Upper lobe of left lung (tissue), 4 donors: Measurements from ENCODE around the gene IL9.

Experiments
- CTCF ChIP-seq, 6 experiments: fragments of 450-650 bp in 4 of 6; fragments of 200-600 bp in 2 of 6; sonication (generic) in 2 of 6; IDR thresholded peaks; one replicate each; pipeline ENCODE4 v1.5.1; 2016 to 2019; ENCODE audit warnings: antibody characterized with exemption in 6 of 6
- POLR2AphosphoS5 ChIP-seq, 2 donors: sonication (generic); formaldehyde crosslinking; IDR thresholded peaks; one replicate each; pipeline ENCODE4 v1.5.1; 2017; ENCODE audit warnings: antibody characterized with exemption in 2 of 2

GRCh38 chr5:135901633-135902032, 6.0 kb upstream of the IL9 start:
- TF ChIP-seq CTCF (IDR thresholded peaks at IDR 0.05) (no peak), POLR2AphosphoS5 (IDR thresholded peaks at IDR 0.05) (no peak)
